Fibroblast of skin of right quadriceps (primary cell): ENCODE measurements around the gene DNAJC25.
"Not testable (repeated sequence)": the region's sequence is repeated elsewhere in the genome, so short reads cannot be mapped to it uniquely, and the experiment has no call there.

ENCODE experiments used
- DNase-seq: peaks from one replicate; pipeline ENCODE4 v3.0.0-alpha.2; 2013

The DNAJC25 gene

DNA sequence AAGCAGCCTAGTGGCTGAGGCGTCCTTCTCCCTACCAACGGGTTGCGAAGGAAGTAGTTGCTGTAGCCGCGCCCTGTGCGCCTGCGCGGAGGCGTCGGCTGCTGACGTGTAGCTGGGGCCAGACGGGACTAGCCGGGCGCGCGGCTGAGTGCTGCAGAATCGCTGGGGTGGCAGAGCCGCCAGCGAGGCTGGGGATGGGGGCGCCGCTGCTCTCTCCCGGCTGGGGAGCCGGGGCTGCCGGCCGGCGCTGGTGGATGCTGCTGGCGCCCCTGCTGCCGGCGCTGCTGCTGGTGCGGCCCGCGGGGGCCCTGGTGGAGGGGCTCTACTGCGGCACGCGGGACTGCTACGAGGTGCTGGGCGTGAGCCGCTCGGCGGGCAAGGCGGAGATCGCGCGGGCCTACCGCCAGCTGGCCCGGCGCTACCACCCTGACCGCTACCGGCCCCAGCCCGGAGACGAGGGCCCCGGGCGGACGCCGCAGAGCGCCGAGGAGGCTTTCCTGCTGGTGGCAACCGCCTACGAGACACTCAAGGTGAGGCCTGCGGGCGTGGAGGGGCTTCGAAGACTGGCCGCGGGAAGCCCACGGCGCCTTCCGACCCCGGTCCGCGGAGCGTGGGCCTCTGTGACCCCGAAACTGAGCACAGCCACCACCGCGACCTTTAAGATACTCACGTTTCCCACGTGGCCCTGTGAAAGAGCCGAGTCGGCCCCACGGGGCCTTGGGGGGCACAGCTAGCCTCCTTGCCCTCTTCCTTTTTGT, at the start of gene DNAJC25:
TSS of gene DNAJC25 (plus strand) at position 121 of the 758 bp plus-strand sequence. CDS start at position 195, 74 bp downstream.
- peak; percentile 99 for DNase-seq

DNA sequence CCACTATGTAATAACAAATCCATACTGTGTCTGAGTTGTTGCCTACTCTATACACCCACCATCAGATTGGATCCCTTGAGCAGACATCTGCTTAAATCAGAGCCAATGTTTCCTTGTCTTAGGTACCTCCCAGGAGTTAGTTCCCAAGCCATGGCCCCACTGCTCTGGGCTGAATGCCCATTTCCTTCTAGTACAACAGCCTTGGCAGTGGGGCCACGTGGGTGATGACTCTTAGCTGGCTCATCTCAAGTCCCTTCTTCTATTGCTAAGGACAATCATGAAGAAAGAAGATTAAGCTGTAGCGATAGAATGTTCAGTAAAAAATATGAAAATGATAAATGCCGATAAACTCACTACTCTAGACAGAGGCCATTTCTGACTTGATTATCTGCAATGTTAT, 48.2 kb upstream of the DNAJC25 start:
- peak; percentile 10 for DNase-seq

DNA sequence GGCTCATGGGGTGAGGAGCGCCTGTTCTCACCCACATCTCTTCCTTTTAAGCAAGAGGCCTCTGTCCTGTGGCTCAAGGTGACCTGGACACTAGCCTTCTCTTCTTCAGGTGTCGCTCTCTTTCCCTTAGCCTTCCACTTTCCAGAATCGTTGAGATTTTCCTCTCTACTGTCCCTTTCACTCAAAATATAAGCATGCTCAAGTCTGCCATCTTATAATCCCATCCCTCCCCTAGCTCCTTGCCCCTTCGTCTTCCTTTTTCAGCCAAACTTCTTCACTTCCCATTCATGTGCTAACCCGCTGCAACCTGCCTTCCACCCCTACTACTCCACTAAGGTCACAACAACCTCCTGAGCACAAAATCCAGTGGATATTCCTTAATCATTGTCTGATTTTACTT, 44.8 kb upstream of the DNAJC25 start:
- no peak for DNase-seq

DNA sequence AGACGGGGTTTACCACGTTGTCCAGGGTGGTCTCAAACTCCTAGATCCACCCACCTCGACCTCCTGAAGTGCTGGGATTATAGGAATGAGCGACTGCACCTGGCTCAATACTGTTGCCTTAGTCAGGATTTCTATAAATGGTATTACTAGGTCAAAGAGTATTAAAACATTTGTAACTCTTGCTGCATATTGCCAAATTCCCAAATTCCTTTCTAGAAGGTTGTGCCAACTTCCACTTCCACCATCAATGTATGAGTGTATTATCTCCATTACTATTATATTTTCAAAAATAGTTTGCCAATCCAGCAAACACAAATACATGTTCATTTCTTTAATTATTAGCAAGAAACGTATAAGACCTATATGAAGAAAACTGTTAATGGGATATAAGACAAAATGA, 42.3 kb upstream of the DNAJC25 start:
- DNase-seq = no peak

DNA sequence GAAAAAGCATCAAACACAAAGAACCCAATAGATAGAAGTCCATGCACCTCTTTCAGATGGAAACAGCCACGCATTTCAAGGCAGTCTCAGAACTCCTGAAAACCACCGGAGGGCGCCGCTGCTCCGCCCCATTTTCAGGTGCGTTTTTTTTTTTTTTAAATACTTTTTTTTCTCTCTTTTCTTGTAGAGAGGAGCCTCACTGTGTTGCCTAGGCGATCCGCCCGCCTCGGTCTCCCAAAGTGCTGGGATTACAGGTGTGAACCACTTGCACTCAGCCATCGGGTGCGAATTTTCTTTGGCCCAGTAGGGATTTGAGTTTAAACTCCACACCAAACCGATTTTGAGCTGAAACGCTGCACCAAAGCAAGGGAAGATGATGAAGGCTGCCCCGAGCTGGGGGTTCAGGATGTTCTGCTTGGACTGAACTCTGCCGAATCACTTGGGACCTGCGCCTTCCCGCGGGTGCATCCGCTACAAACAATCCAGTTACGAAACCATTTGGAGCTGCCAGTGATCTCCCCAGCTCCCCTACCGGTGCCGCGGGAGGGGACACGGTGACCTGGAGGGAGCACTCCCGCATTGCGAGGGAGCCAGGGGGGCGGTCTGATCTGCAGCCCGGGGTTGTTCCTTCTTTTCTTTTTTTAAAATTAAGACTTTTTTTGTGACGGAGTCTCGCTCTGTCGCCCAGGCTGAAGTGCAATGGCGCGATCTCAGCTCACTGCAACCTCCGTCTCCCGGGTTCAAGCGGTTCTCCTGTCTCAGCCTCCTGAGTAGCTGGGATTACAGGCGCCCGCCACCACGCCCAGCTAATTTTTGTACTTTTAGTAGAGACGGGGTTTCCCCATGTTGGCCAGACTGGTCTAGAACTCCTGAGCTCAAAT, 33.0 kb upstream of the DNAJC25 start:
- peak; percentile 54 for DNase-seq

DNA sequence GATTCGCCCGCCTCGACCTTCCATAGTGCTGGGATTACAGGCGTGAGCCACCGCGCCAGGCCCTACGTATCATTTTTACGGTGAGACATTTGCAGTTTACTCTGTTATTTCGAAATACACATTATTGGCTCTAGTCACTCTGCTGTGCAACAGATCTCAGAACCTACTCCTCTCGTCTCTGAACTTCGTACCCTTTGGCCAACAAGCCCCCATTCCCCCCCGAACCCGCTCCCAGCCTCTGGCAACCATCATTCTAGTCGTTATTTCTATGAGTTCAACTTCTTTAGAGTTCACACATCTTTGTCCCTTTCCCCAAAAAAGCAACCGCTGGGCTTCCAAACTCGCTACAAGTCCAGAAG, 32.4 kb upstream of the DNAJC25 start:
- DNase-seq = peak; percentile 35

DNA sequence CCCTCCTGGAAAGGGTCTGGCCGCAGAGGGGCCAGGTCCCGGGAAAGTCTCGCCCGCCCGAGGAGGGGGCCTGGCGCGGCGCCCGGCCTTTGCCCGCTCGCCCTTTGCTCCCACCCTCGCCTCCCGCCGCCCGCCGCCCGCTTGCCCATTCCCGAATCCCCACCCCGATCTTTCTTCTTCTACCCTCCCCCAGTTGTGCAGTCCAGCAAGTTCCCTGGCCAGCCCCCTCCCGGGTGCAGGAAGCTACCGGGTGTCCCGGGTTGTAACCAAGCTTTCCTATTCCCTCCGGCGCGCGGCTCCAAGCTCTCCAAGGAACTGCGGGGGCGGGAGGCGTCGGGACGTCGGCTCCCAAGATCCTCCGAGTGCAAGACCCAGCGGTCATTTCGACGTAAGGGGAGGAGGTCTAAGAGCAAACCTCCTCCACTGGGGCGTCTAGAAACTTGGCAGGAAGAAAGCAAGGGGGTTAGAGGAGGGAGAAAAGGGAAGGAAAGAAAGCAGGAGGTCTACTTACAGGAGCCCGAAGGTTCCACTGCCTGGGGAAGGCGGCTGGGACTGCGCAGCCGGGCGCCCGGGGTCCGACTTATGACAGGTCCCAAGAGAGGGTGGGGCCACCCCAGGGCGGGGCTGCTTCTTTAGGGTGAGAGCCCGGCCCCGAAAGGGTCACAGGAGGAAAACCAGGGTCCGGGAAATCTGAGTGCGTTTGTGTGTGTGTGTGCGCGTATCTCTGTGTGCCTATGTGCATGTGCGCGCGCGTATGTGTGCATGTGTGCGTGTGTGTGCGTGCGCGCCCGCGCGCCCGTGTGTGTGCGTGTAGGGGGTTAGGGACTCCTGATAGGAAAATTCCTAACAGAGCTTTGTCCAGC, 31.8 kb upstream of the DNAJC25 start, which contains the start of gene PTGR1:
TSS of gene PTGR1 (minus strand) at position 556 of the 863 bp plus-strand sequence. CDS start 2,225 bp downstream, outside the sequence.
- peak; percentile 86 for DNase-seq

DNA sequence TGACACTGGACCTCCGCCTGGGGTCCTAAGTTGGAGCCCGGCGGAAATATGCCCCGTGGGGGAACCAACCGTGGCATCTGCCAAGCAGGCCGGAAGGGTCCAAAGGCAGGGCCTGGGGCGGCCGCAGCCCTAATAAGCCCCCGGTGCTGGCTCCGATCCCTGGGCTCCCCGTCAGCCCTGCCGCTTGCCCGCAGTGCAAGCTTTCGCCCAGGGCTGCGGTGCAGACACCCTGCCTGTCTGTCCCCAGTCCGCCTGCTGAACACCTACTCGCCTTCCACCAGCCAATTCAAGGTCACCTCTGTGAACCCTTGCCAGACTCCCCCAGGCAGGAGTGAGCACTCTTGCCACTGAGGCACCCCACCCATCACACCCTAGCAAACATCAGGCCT, 31.2 kb upstream of the DNAJC25 start:
- no peak for DNase-seq

DNA sequence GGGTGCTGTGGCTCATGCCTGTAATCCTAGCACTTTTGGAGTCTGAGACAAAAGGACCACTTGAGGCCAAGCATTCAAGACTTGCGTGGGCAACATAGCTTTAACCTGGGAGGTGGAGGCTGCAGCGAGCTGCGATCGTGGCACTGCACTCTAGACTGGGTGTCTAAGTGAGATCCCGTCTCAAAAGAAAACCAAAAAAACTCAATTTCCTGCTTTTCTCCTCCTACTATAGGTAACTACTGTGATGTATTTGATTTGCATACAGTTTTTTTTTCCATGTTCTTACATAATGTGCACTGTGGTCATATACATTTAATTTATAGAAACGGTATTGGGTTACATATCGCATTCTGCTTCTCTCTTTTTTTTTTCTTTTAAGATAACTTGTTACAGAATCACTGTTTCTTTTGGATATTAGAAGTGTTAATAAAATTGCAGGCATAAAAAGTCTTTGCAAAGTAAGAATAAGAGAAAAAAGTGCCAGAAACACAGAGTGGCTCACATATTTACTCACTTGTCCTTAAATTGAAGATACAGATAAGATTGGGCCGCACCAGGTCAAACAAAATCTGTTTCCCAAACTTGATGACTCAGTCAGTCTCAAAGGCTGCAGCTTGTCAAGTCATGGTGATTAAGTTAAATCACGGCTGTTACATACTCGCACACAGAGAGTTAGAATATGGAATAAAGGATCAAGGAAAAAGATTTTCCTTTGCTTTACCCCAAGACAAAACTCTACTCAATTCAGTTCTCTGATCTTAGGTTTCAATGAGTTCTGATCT, 29.7 kb upstream of the DNAJC25 start:
- DNase-seq = peak; percentile 28

DNA sequence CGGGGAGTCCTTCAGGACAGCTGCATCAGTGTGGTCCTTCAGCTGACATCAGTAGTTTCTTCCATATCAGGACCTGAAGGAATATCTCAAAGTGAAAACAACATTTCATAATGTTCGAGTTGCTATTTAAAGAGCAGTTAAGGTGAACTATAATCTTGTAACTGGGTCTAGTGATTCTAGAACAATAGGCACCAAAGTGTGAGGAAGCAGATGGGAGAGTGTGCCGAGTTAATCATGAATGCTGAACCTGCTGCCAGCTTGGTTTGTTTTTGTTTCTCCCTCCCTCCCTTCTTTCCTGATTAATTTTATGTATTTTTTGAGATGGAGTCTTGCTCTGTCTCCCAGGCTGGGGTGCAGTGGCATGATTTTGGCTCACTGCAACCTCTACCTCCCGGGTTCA, 28.1 kb upstream of the DNAJC25 start:
- no peak for DNase-seq

DNA sequence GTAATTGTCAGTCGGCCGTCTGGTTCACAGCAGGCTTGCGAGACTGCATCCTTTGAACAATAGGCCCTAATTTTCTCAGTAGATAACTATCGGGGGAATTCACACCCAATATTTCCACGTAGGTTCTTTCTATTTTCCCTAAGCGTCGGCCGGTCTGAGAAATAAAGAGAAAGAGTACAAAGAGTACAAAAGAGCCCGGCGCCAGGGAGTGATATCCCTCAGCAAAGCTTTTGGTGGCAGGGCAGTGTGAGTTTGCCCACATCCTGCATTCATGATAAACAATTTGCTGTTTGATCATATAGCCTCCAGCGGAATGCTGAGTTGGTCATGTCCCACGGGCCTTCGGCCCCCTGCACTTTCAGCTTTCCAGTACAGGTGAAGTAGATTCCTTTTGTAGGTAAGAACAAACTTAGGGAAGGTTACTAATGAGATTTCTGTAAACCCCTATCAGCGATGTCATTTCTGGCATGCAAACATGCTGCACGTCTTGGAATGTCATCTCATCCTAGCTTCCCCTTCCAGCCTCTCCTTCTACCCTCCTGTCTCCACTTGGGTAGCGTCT, 27.0 kb upstream of the DNAJC25 start:
- no peak for DNase-seq

DNA sequence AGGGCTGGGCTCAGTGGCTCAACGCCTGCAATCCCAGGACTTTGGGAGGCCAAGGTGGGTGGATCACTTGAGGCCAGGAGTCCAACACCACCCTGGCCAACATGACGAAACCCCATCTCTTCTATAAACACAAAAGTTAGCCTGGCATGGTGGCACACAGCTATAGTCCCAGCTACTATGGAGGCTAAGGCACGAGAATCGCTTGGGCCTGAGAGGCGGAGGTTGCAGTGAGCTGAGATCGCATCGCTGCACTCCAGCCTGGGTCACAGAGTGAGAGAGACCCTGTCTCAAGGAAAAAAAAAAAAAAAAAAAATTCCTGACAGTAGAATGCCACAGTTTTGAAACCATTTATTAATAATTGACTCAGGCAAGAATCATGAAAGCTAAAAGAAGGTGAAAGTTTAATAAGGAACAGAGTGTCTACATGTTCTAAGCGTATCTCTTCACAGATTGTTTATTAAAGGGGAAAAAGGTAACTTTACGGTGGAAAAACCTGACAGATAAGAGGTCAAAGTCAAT, 26.0 kb upstream of the DNAJC25 start:
- no peak for DNase-seq

DNA sequence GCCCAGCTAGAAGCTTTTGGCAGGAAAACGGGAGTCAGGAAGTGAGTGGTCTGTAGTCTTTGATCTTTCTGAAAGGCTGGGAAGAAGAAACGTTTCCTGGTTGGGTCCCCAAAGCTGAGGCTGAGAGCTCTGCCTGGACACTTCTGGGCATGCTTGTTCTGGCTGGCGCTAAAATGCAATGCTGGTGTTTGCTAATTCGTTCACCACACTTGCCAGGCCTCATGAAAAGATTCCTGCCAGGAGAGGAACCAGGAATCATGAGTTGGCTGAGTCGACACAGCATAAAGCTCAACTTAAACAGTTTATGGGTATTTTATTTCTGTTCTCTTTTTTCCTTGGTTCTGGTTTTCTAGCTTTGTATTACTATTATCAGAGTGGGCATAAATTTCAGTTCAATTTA, 21.0 kb upstream of the DNAJC25 start:
- DNase-seq = no peak

DNA sequence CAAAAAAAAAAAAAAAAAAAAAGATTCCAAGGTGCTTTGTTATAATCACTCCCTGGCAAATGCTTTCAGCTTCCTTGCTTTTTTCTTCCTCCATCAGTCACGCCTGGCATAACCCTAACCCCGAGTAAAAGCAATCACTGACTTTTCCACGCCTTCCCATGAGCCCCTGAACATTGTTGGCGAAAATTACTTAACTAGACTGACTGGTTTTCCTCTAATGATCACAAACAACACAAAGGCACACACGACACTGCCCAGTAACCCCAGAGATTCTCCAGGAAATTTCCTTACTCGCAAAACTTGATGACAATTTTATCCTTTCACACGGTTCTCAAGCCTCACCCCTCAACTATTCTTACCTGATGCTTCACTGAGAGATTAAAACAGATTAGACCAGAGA, 20.3 kb upstream of the DNAJC25 start:
- DNase-seq = no peak

DNA sequence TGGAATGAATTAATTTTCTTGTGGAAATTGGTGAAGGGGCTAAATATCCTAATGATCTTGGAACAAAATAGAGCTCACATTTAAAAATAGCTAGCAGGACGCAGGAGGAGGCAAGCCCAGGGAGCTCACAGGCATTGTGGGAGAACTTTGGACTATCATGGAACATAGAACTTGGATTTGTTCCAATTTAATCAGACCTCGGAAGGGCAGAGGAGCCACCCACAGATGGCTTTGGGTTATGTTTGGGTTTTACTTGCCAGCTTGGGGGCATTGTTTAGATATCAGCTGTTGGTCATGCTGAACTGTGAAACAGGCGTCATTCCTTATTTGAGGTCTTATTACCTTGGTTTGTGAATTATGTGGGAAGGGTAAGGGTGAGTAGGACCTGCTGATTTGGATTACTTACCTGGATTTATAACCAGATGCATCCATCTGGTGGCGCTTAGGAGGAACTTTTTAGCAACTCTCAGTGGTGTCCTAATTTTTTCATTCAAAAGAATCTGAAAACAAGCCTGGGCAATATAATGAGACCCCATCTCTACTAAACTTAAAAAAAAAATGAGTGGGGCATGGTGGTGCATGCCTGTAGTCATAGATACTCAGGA, 17.6 kb upstream of the DNAJC25 start:
- no peak for DNase-seq

DNA sequence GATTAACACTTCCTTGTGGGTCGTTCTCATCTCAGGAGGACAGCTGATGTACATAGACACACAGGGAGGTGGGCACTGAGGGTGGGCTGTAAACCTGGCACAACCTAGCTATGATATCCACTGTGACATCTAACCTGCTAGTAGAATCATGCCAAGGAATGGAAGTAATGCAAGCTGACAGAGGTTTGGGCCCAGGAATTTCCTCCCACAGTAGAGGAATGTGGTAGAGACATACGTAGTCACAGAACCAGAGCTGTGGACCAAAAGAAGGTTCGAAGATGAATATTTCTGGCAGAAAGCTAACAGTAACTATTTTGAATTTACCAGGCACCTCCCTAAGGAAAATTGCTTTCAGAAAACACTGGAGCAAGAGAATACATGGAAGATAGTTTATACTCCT, 15.2 kb upstream of the DNAJC25 start:
- DNase-seq = no peak

DNA sequence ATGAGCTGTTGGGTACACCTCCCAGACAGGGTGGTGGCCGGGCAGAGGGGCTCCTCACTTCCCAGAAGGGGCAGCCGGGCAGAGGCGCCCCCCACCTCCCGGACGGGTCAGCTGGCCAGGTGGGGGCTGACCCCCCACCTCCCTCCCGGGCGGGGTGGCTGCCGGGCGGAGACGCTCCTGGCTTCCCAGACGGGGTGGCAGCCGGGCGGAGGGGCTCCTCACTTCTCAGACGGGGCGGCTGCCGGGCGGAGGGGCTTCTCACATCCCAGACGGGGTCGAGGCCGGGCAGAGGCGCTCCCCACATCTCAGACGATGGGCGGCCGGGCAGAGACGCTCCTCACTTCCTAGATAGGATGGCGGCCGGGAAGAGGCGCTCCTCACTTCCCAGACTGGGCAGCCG, 13.8 kb upstream of the DNAJC25 start:
- DNase-seq = not testable (repeated sequence)

DNA sequence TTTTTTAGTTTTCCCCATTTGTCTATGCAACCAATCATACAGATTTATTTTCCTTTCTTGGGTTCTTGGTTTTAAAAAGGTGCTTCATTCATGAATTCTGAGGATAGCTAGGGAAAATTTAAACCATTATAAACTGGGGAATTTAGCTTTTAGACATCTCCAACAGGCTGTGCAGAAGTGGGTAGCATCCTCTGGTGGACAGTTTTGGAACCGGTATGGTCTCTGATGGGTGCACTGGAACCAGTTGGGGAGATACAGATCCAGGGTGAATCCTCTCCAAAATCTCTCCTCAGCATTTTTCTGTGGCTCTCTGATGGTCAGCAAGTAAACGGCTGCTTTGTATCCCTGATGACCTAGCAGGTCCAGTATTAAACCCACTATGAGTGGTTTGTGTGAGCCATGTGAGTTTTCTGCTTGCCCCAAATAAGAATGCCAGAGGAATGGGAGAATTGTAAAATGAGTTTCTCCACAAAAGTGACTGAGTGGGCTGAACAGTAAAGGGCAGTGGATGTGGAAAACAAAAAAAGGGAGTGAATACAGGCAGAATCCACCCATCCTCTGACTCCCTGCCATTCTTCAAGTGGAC, 9.1 kb upstream of the DNAJC25 start:
- peak; percentile 24 for DNase-seq

DNA sequence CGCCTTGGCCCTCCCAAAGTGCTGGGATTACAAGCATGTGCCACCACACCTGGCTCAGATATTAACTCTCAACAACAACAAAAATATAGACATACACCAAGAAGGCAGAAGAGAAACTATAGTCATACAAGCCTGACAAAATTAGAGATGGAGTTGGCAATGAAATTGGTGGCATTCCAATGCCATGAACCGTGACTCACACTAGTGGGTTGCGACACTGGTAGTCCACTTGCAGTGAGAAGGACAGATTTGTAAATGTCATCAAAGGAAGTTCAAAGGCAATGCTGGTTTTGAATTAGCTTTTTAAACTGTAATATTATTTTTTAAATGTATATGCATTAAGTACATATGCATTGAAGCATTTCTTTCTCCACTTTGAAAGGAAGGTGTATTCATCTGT, 8.5 kb upstream of the DNAJC25 start:
- DNase-seq = peak; percentile 75

DNA sequence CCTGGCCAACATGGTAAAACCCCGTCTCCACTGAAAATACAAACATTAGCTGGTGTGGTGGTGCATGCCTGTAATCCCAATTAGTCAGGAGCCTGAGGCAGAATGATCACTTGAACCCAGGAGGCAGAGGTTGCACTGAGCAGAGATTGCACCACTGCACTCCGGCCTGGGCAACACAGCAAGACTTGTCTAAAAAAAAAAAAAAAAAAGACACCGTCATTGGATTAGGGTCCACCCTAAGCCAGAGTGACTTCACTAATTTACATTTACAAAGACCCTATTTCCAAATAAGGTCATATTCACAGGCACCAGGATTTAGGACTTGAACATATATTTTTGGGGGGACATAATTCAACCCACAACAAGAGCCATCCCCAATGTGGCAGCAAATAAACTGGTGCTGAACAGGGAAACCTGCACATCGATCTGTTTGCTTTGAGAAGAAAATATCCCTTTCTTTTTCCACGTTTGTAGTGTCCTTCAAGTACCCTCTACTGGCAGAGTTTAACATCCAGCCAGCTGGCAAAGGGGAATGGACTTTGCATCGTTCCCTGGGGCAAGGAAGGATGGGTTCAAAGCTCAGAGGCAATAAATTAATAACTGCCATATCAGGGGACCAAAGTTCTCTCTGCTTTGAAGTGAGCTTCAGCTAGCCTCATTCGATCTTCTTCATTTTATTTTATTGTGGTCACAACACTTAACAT, 3.7 kb upstream of the DNAJC25 start:
- DNase-seq = no peak
